Spleen (tissue), 11 donors: ENCODE data around the gene ELP6. TPM values are rescaled to one million over a fixed set of nuclear protein-coding genes. Genes with fewer than 3 reads are reported as not detected.
"Not testable (repeated sequence)": the region's sequence is repeated elsewhere in the genome, so short reads cannot be mapped to it uniquely, and the experiment has no call there.

Experiments
- DNase-seq: peaks from one replicate; pipeline ENCODE4 v3.0.0-alpha.2; 2020
- H3K27ac ChIP-seq, 8 donors: fragments of 200-600 bp; sonication (generic) in 7 of 8; 1 replicate in 4 of 8; 2 replicates in 4 of 8; pipeline versions ENCODE4 v1.5.0 to v1.8.0; 2016 to 2021; ENCODE audit warnings: inconsistent platforms in 4 of 8, mild to moderate bottlenecking in 4 of 8, moderate library complexity in 1 of 8
- H3K27me3 ChIP-seq, 7 donors: fragments of 200-600 bp; sonication (generic) in 6 of 7; replicated peaks in 1 of 7; 1 replicate in 4 of 7; 2 replicates in 3 of 7; pipeline versions ENCODE4 v1.5.0 to v1.8.0; 2016 to 2021; ENCODE audit warnings: inconsistent platforms in 3 of 7, mild to moderate bottlenecking in 1 of 7
- H3K36me3 ChIP-seq, 6 donors: fragments of 200-600 bp; sonication (generic) in 5 of 6; 1 replicate in 4 of 6; 2 replicates in 2 of 6; pipeline versions ENCODE4 v1.5.0 to v1.8.0; 2016 to 2021; ENCODE audit warnings: inconsistent platforms in 2 of 6
- H3K4me1 ChIP-seq, 6 donors: fragments of 200-600 bp; sonication (generic) in 5 of 6; 1 replicate in 3 of 6; 2 replicates in 3 of 6; pipeline versions ENCODE4 v1.5.0 to v1.8.0; 2016 to 2021; ENCODE audit warnings: inconsistent platforms in 3 of 6
- H3K4me3 ChIP-seq, 8 donors: fragments of 200-600 bp; sonication (generic) in 7 of 8; 1 replicate in 4 of 8; 2 replicates in 4 of 8; pipeline versions ENCODE4 v1.5.0 to v1.8.0; 2016 to 2021; ENCODE audit warnings: inconsistent platforms in 4 of 8, mild to moderate bottlenecking in 4 of 8, moderate library complexity in 2 of 8
- H3K9me3 ChIP-seq, 8 donors: fragments of 200-600 bp; sonication (generic) in 7 of 8; 1 replicate in 4 of 8; 2 replicates in 4 of 8; pipeline versions ENCODE4 v1.5.0 to v1.8.0; 2016 to 2021; ENCODE audit warnings: inconsistent platforms in 4 of 8
- POLR2A ChIP-seq, 3 donors: fragments of 450-650 bp; IDR thresholded peaks; one replicate each; pipeline ENCODE4 v1.5.1; 2017; ENCODE audit warnings: antibody characterized with exemption in 3 of 3, mild to moderate bottlenecking in 1 of 3
- POLR2AphosphoS5 ChIP-seq, 3 donors: sonication (generic); formaldehyde crosslinking; IDR thresholded peaks; one replicate each; pipeline ENCODE4 v1.5.1; 2017; ENCODE audit warnings: antibody characterized with exemption in 3 of 3
- WGBS, 5 donors: extraction: QIAGEN DNeasy Blood & Tissue Kit in 3 of 5; methylation state at CpG; one replicate each; pipeline versions ENCODE4 v1.1.5 to v1.1.7; 2013 to 2018; 5-methylcytosine and 5-hydroxymethylcytosine counted together
- intact Hi-C: fragments of 100-400 bp; cut with DNase I; formaldehyde crosslinking; loops from one replicate; pipeline ENCODE4 v1.15.0; 2023; ENCODE audit warnings: low total_unique reads
- polyA plus RNA-seq, 3 donors: library from polyadenylated mRNA; stranded (reverse); fragments of 200-250 nt; gene quantifications; one replicate each; pipeline ENCODE4 v1.2.1, GENCODE V29; 2013
- total RNA-seq, 7 donors: library from RNA; depleted of rRNA in 3 of 7; stranded (reverse); fragments of >200 nt in 3 of 7; fragmentation: NEBNext Ultra II Directional in 4 of 7; extraction: Animal tissue kit (Norgen Biotek cat#: 25700) in 4 of 7; gene quantifications; one replicate each; pipeline versions ENCODE4 v1.1.0 to v1.2.1, GENCODE V29; 2016 to 2021
- TF ChIP-seq, protein P1 (sequence below), 11 experiments: fragments of 200-600 bp in 7 of 11; fragments of 450-650 bp in 4 of 11; sonication (generic) in 4 of 11; IDR thresholded peaks in 8 of 11; conservative IDR thresholded peaks in 3 of 11; 1 replicate in 7 of 11; 2 replicates in 4 of 11; pipeline versions ENCODE4 v1.4.0 to v1.8.0; 2016 to 2021; ENCODE audit warnings: antibody characterized with exemption in 11 of 11, inconsistent platforms in 4 of 11, mild to moderate bottlenecking in 1 of 11
- donor health status: healthy with polysubstance abuse.
- donor health status: DM: no; HTN: no; CAD: no; lungs with moderate emphysema.
- donor health status: DM: no; HTN: no; CAD: no.
- donor health status: Bipolar disorder and iron deficiency.
- donor health status: healthy.
- donor health status: DM: no; HTN: no; CAD: no.
- donor health status: DM: yes; HTN: yes; CAD: no.

The ELP6 gene
- total and polyA plus RNA-seq, 10 donors: 16.6 to 35.6 (median 25.7) TPM

DNA sequence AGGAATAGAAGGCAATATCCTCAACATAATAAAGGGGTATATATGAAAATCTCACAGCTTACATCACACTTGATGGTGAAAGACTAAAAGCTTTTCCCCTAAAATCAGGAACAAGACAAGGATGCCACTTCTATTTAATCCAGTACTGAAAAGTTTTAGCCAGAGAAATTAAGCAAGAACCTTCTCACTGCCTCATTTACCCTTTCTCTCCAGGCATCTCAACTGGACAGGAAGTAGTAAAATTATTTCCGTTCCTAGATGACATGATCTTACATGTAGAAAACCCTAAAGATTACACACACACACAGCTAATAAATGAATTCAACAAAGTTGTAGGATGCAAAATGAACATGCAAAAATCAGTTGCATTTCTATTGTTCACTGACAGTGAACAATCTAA lies 48.9 kb downstream of the ELP6 start:
- TF ChIP-seq POLR2AphosphoS5 (IDR thresholded peaks at IDR 0.05): no peak
- TF ChIP-seq POLR2A (IDR thresholded peaks at IDR 0.05): no peak
- TF ChIP-seq, protein P1, sequence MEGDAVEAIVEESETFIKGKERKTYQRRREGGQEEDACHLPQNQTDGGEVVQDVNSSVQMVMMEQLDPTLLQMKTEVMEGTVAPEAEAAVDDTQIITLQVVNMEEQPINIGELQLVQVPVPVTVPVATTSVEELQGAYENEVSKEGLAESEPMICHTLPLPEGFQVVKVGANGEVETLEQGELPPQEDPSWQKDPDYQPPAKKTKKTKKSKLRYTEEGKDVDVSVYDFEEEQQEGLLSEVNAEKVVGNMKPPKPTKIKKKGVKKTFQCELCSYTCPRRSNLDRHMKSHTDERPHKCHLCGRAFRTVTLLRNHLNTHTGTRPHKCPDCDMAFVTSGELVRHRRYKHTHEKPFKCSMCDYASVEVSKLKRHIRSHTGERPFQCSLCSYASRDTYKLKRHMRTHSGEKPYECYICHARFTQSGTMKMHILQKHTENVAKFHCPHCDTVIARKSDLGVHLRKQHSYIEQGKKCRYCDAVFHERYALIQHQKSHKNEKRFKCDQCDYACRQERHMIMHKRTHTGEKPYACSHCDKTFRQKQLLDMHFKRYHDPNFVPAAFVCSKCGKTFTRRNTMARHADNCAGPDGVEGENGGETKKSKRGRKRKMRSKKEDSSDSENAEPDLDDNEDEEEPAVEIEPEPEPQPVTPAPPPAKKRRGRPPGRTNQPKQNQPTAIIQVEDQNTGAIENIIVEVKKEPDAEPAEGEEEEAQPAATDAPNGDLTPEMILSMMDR (IDR thresholded peaks at IDR 0.05 in 8 of 11, conservative IDR thresholded peaks at IDR 0.05 in 3 of 11): no peak
- no peak for DNase-seq
- peaks cover 0 to 60% (median 26%) of the 10 kb centered on the region in 6 donors for H3K4me1 ChIP-seq
- no peak overlapping the region for H3K4me3 ChIP-seq
- intact Hi-C loops: no loop called here
- H3K9me3 ChIP-seq: peaks cover 0 to 23% (median 9%) of the 10 kb centered on the region in 8 donors
- no peaks in the 10 kb centered on the region for H3K27me3 ChIP-seq
- 33 to 48% (median 41%) methylated on average over 1 of the region's 1 CpG for WGBS, 5 donors
- peaks cover 0 to 17% (median 0%) of the 10 kb centered on the region in 6 donors for H3K36me3 ChIP-seq
- peak overlapping the region in 1 of 8 donors; percentile 84 for H3K27ac ChIP-seq

DNA sequence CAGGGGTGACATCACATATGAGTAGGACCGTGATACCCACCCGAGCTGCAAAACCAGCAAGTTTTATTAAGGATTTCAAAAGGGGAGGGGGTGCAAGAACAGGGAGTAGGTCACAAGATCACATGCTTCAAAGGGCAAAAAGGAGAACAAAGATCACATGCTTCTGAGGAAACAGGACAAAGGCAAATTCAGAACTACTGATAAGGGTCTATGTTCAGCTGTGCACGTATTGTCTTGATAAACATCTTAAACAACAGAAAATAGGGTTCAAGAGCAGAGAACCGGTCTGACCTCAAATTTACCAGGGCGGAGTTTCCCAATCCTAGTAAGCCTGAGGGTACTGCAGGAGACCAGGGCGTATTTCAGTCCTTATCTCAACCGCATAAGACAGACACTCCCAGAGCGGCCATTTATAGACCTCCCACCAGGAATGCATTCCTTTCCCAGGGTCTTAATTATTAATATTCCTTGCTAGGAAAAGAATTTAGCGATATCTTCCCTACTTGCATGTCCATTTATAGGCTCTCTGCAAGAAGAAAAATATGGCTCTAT lies 53.9 kb downstream of the ELP6 start:
- H3K27me3 ChIP-seq, H3K4me3 ChIP-seq, intact Hi-C loops, DNase-seq, H3K27ac ChIP-seq: not testable (repeated sequence)
- 78 to 87% (median 82%) methylated on average over 9 of the region's 9 CpGs for WGBS, 5 donors
- H3K4me1 ChIP-seq: peaks cover 0 to 52% (median 20%) of the 10 kb centered on the region in 6 donors
- H3K9me3 ChIP-seq: peaks cover 0 to 20% (median 16%) of the 10 kb centered on the region in 8 donors
- H3K36me3 ChIP-seq: peaks cover 0 to 14% (median 0%) of the 10 kb centered on the region in 6 donors

DNA sequence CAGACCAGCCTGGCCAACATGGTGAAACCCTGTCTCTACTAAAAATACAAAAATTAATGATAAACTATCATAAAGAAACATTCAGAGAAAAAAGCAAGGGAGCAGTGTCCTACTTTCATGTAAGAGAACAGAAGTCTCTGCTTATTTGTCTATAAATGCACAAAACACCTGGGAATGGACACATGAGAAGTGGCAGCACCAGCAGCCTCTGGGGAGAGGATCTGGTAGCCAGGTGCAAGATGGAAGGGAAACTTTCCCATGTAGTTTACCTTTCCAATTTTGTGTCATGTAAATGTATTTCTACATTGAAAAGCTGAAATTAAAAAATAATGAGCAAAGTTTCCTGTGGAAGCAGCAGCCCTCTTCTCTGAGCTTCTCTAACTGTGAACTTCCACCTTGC lies 56.5 kb downstream of the ELP6 start:
- Histone ChIP-seq H3K27ac (no peak overlapping the region), H3K4me1 (peaks cover 0 to 45% (median 12%) of the 10 kb centered on the region in 6 donors), H3K4me3 (no peak overlapping the region), H3K27me3 (no peaks in the 10 kb centered on the region), H3K36me3 (peaks cover 0 to 14% (median 0%) of the 10 kb centered on the region in 6 donors), H3K9me3 (peaks cover 0 to 20% (median 16%) of the 10 kb centered on the region in 8 donors)
- intact Hi-C loops: no loop called here
- DNase-seq: no peak
- TF ChIP-seq, protein P1 (IDR thresholded peaks at IDR 0.05 in 8 of 11, conservative IDR thresholded peaks at IDR 0.05 in 3 of 11): no peak
- TF ChIP-seq POLR2A (IDR thresholded peaks at IDR 0.05) (no peak), POLR2AphosphoS5 (IDR thresholded peaks at IDR 0.05) (no peak)

DNA sequence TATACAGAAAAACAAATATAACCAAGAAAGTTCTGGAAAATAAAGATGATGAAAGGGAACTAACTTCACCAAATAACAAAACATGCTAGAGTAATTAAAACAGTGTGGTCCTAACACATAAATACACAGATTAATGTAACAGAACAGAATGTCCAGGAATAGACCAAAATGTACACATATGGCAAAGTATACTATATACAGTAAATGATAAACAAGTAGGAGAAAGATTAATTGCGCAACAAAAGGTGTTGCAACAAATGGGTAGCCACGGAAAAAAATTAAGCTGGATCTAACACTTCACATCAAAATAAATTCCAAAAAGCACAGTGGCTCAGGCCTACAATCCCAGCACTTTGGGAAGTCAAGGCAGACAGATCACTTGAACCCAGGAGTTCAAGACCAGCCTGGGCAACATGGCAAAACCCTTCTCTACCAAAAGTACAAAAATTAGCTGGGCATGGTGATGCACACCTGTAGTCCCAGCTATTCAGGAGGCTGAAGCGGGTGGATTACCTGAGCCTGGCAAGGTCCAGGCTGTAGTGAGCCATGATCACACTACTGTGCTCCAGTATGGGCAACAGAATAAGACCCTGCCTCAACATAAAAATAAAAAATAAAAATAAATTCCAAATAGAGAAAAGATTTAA lies 57.6 kb downstream of the ELP6 start:
- TF ChIP-seq POLR2AphosphoS5 (IDR thresholded peaks at IDR 0.05) (no peak), POLR2A (IDR thresholded peaks at IDR 0.05) (no peak)
- TF ChIP-seq, protein P1 (IDR thresholded peaks at IDR 0.05 in 8 of 11, conservative IDR thresholded peaks at IDR 0.05 in 3 of 11): no peak
- Histone ChIP-seq H3K4me3 (no peak overlapping the region), H3K27me3 (no peaks in the 10 kb centered on the region), H3K9me3 (peaks cover 0 to 20% (median 16%) of the 10 kb centered on the region in 8 donors), H3K4me1 (peaks cover 0 to 46% (median 12%) of the 10 kb centered on the region in 6 donors), H3K27ac (no peak overlapping the region), H3K36me3 (peaks cover 0 to 13% (median 0%) of the 10 kb centered on the region in 6 donors)
- no peak for DNase-seq
- WGBS, 5 donors: 66 to 91% (median 78%) methylated on average over 3 of the region's 3 CpGs
- intact Hi-C loops: no loop called here
